NCI-H1105 (cell line): Measurements from ENCODE around the gene ATOH7.
"Not testable (repeated sequence)": the region's sequence is repeated elsewhere in the genome, so short reads cannot be mapped to it uniquely, and the experiment has no call there.

Experiments
- DNase-seq: peaks from one replicate; lab custom pipeline; 2025; lab: John Stamatoyannopoulos, UW

The ATOH7 gene

DNA sequence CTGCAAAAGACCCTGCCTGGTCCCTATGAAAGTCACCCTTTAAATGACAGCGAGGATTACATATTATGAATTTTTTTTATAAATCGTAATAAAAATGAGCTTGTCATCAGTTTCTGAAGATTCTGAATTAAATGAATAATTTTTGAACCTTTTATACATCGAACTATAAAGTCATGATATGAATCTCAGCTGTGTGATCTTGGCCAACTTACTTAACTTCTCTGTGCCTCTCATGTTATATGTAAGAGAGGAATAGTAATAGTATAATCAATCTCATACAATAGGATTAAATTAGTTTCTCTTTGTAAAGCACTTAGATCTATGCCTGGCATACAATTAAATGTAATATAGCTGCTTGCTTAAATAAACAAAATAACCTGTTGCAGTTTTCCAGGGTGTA is 5.3 kb upstream of the ATOH7 start:
- DNase-seq, result no peak

DNA sequence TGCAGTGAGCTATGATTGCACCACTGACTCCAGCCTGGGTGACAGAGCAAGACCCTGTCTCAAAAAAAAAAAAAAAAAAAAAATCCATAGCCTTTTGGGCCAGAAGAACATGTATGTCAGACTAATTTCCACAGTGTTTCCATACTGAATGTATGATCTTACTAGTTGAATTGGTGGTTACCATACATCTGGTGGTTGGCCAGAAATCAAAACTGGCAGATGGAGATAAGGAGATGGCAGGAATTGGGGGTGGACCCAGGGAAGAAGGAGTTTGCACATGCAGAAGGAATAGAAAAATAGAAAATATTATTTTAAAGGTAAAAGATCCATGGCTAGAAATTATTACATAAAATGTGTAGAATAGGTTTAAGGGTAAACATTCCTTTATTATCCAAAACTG is 3.7 kb upstream of the ATOH7 start:
- DNase-seq, result no peak

DNA sequence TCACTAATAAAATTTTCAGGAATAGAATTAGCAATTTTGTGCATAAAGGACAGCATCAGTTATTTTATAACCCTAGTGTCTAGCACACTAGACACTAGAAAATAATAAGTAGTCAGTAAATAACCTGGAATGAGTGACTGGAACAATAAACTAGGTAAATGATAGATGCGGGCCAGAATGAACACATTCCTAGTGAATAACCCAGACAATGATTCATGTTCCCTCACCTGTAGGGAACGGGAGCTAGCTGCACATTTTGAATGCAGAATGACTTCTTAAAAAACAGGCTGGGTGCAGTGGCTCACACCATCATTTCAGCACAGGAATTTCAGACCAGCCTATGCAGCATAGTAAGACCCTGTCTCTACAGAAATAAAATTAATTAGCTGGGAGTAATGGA is 3.2 kb upstream of the ATOH7 start:
- DNase-seq, result no peak

DNA sequence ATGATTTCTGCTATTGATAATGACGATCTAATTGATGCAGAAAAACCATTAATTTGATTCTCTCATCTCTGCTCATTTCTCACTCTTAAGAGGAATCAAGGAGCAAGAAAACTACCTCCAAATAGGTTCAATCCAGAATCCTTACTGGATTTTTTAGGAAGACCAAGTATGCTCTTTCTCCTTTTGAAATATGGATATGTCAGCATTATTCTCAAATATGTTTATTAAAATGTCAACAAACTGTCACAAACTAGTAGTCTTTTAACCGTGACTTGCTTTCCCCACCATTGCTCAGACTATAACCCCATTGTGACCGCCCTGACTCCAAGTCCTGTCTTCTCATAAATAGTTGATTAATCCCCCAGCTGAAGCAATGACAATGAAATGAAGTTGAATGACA is 1.1 kb upstream of the ATOH7 start:
- no peak for DNase-seq

DNA sequence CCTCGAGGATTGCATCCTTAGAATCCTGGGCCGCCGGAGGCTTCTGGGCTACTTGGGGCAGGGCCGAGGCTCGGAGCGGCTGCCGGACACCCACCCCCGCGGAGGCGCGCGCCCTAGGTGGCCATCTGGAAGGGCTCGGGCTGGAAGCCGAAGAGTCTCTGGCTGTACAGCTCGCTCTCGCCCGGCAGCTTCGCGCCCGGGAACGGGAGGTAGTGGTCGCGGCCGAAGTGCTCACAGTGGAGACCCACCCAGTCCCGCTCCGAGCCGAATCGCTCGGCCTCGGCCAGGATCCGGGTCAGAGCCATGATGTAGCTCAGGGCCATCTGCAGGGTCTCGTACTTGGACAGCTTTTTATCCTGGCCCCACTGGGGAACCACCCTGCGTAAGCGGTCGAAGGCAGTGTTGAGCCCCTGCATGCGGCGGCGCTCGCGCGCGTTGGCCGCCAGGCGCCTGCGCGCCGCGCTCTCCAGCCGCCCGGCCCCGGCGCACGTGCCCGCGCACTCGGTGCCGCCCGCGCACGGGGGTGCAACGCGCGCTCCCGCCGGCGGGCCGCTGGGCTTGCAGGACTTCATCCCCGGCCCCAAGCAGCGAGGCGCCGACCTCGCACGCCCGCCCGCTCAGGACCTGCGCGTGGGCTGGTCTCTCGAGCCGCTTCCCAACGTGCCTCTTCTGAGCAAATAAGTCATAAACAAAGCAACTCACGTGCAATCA is 652 bp downstream of the ATOH7 start:
- DNase-seq, result peak; percentile 56

DNA sequence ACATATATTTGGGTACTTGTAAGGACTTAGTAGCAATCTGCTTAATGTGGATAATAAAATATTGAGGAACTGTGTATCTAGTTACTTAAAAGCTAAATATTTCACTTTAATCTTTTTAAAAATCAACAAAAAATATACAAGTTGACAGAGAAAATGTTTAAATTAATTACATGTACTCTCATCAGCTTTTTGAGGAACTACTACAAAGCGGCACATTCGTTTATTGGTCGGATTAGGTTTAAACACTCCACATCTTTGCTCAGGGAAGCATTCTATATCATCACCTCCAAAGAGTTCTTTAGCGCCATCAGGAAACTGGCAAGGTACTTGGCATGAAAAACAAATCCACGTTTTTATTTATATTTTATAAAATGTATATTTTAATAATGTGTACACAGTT is 1.6 kb downstream of the ATOH7 start:
- DNase-seq, result no peak

DNA sequence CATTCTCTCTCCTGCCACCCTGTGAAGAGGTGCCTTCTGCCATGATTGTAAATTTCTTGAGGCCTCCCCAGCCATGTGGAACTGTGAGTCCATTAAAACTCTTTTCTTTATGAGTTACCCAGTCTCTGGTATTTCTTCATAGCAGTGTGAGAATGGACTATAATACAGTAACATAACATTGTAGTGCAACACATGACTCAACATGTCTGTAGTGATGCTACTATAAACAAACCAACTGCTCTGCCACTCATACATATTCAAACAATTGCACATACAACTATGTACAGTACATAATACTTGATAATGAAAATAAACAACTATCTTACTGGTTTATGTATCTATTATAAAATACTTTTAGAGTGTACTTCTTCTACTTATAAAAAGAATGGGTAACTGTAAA is 7.1 kb downstream of the ATOH7 start:
- no peak for DNase-seq

DNA sequence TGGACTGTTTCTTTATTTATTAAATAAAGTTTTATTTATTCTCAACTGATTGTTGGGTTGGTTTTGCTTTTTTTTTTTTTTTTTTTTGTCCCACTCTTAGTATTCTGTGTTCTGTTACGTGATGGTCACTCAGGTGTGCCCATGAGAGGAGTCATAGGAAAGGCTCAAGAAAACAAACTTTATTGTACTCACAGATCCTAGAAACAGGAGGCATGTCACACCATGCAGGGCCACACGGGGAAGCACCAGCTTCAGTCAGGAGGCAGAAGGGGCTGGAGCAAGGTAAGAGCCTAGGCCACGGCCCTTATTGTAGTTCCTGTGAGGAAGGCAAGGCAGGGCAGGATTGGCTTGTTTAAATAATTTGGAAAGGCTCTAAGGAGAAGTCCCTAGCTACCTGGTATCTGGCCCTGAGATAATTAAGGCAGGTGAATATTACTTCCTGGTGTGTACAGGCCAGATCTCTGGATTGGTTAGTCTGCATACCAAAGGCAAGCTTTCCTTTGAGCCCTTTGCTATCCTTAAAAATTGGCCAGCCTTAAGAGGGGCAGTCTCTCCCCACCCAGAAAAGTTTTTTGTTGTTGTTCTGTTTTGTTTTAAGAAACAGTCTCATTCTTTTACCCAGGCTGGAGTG is 8.3 kb downstream of the ATOH7 start:
- no peak for DNase-seq

DNA sequence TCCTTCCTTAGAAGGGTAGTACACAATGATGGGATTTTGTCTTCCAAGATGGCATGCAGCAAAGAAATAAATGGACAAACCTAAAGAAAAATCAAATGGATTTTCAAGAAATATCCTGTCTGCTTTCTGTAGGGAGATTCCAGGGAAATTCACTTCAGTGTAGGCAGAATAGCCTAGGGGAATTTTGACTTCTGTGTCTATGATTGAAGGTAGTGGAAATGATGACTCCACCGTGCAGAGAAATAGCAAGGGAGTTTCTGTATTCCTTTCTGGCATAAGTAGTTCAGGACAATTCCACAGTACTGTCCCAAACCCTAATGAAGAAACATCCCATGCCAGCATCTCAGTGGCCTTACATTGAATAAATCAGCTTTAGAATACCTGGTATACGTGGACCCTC is 9.5 kb downstream of the ATOH7 start:
- no peak for DNase-seq

DNA sequence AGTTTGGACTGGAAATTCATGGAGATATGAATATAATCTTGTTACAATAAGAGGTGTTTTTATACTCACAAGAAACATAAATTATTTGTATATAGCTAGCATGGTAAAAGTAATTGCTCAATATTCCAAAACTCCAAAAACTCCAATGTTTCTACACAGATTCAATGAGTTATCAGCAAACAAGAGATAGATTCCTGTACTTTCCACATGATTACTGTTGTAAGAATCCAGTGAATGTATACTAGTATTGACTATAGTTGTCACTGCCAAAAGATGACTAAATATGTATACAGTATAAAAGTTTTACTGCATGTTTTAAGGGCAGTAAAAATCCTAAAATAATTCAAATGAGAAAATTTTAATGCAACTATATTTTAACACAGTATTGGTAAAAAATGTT is 10.7 kb downstream of the ATOH7 start:
- no peak for DNase-seq

DNA sequence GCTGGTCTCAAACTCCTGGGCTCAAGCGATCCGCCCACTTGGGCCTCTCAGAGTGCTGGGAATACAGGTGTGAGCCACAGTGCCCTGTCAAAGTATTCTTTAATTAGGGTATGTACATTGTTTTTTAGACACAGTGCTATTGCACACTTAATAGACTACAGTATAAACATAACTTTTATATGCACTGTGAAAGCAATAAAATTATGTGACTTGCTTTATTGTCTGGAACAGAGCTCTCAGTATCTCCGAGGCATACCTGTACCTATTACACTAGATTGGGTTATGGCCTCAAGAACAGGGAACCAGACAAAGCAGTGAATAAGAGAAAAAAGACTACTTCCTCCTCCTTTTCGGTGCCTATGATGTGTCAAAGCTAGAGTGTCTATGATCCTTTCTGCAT is 13.1 kb downstream of the ATOH7 start:
- DNase-seq, result no peak

DNA sequence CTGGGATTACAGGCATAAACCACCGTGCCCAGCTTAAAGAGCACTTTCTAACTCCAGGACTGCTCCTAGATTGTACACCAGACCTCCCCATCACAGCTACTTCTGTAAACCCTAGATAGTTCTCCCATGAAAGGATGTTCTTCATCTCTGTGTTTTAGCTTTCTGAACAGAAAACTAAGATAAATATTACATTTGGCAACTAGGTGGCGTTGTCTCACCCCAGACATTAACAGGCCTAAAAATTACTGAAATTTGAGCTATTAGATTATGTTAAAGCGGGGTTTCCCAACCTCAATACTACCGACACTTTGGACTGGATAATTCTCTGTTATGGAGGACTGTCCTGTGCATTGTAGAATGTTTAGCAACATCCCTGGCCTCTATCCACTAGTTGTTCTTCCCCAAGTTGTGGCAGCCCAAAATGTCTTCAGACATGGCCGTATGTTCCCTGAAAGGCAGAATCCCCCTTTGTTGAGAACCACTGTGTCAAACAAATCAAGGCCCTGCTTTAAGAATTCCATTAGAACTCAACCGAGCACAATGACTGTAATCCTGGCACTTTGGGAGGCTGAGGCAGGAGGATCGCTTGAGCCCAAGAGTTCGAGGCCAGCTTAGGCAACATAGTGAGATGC is 19.1 kb downstream of the ATOH7 start:
- DNase-seq, result peak; percentile 7

DNA sequence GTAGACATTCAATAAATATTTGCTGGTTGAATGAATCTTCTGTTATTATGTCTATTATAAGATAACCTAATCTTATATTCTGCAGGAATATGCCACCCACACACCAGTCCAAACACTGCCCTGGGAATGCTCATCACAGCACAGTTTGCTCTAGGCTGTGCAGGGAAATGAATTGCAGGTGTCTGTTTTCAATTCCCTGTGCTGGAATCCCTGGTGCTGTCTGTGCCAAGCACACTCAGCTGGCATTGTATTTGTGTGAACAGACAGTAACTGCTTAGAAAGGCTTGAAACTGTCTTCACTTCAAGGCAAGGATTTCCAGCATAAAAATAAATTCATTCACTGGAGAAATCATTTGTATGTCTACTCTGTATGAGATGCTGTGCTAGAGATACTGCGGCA is 20.2 kb downstream of the ATOH7 start:
- no peak for DNase-seq

DNA sequence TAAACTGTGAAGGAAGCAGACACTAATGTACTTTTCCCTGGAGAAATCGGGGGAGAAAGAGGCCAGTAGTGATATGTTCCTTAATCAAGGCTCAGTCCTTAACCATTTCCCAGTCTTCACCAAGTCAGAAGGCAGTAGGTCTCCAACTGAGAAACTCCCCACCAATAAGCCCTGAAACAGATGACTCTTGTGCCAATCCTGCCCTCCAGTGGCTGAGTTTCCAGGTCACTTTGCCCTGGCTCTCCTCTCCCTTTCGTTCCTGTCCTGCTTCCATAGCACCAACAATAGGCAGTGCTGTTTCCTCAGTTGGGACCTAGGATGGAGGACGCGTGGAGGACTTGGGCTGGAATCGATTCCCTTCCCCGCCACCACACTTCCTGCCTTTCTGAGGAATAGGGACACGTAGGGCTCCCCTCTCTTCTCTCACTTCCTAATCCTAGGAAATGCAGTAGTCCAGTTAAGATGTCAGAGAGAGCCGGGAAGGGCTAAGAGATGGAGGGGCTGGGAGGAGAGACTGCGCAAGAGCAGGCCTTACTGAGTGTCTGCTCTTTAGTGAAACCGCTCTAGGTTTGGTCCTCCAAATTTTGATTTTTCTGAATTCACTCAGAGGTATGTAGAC is 23.4 kb downstream of the ATOH7 start:
- peak; percentile 3 for DNase-seq

DNA sequence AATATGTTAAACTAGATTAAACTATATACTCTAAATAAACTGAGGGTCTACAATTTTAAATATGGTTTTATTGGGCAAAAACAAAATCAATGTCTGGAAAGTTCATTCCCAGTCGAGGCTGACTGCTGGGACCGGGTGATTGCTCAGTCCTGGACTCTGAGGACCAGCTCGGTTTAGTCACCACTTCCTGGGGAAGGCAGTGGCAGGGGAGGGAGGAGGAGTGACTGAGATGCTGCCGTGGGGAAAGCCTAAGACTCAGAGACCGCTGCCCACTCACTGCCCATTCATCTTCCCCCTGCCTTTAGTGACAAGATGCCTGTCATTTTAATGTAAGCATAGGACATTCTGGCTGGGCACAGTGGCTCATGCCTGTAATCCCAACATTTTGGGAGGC is 29.0 kb downstream of the ATOH7 start:
- no peak for DNase-seq

DNA sequence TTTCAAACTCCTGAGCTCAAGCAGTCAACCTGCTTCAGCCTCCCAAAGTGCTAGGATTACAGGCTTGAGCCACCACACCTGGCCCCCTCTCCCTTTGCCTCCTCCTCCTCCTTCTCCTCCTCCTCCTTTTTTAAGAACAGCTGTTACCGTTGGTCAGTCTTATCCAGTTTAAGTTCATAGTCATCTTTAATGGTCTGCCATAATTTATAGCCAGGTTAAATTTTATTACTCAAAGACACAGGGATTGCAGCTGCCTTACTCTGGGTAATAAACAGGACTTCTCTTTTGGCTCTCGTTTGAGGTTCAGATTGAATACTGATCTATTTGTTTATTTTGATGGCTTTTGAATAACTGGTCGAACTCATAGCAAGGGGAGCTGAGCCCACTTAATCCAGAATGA is 35.2 kb downstream of the ATOH7 start:
- no peak for DNase-seq

DNA sequence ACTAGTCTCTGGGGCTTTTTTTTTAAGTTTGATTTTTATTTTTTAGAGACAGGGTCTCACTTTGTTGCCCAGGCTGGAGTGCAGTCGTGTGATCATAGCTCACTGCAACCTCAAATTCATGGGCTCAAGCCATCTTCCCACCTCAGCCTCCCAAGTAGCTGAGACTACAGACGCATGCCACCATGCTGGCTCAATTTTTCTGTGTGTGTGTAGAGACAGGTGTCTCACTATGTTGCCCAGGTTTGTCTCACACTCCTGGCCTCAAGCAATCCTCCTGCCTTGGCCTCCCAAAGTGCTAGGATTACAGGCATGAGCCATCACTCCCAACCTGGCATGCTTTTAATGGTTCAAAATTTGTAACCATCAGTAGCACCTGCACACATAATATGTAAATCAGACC is 36.1 kb downstream of the ATOH7 start:
- not testable (repeated sequence) for DNase-seq

DNA sequence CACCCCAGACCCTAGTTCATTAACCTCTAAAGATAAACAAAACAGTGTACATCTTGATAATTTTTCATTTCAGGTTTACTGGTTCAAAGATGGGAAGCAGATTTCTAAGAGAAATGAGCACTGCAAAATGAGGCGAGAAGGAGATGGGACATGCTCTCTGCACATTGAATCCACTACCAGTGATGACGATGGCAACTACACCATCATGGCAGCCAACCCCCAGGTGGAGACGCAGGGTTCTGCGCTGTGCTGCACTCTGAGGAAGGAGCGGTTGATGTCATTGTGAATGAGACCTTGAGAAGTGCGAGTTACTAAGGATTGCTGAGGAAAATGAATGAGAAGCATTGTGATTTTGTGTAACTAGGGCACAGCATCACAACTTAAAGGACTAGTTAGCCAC is 37.6 kb downstream of the ATOH7 start:
- no peak for DNase-seq

DNA sequence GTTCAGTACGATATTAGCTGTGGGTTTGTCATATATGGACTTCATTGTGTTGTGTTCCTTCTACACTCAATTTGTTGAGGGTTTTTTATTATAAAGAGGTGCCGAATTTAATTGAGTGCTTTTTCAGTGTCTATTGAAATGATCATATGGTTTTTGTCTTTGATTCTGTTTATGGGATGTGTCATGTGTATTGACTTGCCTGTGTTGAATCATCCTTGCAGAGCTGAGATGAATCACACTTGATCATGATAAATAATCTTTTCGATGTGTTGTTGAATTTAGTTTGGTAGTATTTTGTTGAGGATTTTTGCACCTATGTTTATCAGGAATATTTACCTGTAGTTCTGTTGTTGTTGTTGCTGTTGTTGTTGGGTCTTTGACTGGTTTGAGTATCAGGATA is 39.8 kb downstream of the ATOH7 start:
- no peak for DNase-seq

DNA sequence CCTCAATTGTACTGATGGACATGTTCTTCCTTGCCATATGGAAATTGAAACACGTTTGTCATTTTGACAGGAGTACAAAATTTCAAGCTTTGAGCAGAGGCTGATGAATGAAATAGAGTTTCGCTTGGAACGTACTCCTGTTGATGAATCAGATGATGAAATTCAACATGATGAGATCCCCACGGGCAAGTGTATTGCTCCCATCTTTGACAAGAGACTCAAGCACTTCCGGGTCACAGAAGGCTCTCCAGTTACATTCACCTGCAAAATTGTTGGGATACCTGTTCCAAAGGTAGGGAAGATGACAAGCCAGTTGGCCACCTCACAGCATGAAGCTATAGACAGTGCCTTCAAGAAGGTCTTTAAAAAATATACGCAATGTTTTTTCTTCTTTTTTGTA is 43.1 kb downstream of the ATOH7 start:
- no peak for DNase-seq

DNA sequence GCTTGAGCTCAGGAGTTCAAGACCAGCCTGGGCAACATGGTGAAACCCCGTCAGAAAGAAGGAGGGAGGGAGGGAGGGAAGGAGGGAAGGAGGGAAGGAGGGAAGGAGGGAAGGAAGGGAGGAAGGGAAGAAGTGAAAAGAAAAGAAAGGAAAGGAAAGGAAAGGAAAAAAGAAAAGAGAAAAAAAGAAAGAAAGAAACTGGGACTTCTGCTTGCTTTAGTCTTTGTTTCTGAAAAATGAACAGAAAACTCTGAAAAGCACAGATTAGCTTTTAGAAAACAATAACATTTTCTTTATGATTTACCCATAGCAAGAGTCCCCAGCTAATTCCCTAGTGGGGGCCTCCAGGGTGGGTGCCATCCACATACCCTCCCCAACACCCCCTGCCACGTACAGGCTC is 46.8 kb downstream of the ATOH7 start:
- no peak for DNase-seq

DNA sequence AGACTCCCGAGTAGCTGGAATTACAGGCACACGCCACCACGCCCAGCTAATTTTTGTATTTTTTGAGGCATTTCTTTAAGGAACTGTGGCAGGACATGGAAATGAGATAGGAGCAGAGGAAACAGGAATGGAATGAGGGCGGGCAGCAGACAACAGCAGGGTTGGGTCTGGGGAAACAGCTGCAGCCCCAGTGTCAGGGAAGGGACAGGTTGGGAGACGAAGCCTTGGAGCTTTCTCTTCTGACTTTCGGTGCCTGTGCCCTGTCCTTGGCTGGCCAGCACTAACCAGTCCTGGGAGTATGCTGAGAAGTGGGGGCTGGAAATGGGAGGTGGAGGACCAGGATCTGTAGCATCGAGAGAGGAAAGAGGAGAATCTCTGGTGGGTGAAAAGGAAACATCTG is 47.4 kb downstream of the ATOH7 start:
- no peak for DNase-seq
